Effector memory CD8-positive, alpha-beta T cell (primary cell): ENCODE results near the gene LRP1-AS.

Experiments used
- ATAC-seq: fragments of 150-1000 bp; cut with Tn5 transposase; replicated peaks from 2 replicates; pipeline ENCODE4 v1.10.0; 2021; ENCODE audit warnings: mild to moderate bottlenecking, moderate library complexity
- DNase-seq, 3 experiments: peaks; one replicate each; pipeline ENCODE4 v3.0.0; 2021
- H3K27ac Mint-ChIP-seq, 2 donors: one replicate each; pipeline ENCODE4 v1.8.0; 2022; ENCODE audit warnings: mild to moderate bottlenecking in 2 of 2, mixed read lengths in 2 of 2, moderate library complexity in 2 of 2
- H3K27me3 Mint-ChIP-seq, 2 donors: one replicate each; pipeline ENCODE4 v1.8.0; 2022; ENCODE audit warnings: mixed read lengths in 2 of 2
- H3K36me3 Mint-ChIP-seq: one replicate; pipeline ENCODE4 v1.8.0; 2022; ENCODE audit warnings: mild to moderate bottlenecking, moderate library complexity, mixed read lengths; ENCODE audit not compliant: insufficient read depth
- H3K4me1 Mint-ChIP-seq, 2 donors: one replicate each; pipeline ENCODE4 v1.8.0; 2022; ENCODE audit warnings: low read depth in 2 of 2, mixed read lengths in 2 of 2
- H3K4me3 Mint-ChIP-seq, 2 donors: one replicate each; pipeline ENCODE4 v1.8.0; 2022; ENCODE audit warnings: mild to moderate bottlenecking in 2 of 2, mixed read lengths in 2 of 2, moderate library complexity in 2 of 2
- H3K9me3 Mint-ChIP-seq, 2 donors: one replicate each; pipeline ENCODE4 v1.8.0; 2022; ENCODE audit warnings: mixed read lengths in 2 of 2

LRP1-AS gene

GRCh38 chr12:57162553-57163125, 15.2 kb upstream of the LRP1-AS start:
- Mint-ChIP-seq H3K27me3 (peaks cover 0 to 10% of the 10 kb centered on the region in 2 donors), H3K27ac (no peak overlapping the region), H3K4me3 (no peak overlapping the region), H3K9me3 (no peaks in the 10 kb centered on the region), H3K4me1 (peaks cover 7 to 8% of the 10 kb centered on the region in 2 donors), H3K36me3 (no peaks in the 10 kb centered on the region)
- DNase-seq: no peak
- ATAC-seq: no peak

DNA sequence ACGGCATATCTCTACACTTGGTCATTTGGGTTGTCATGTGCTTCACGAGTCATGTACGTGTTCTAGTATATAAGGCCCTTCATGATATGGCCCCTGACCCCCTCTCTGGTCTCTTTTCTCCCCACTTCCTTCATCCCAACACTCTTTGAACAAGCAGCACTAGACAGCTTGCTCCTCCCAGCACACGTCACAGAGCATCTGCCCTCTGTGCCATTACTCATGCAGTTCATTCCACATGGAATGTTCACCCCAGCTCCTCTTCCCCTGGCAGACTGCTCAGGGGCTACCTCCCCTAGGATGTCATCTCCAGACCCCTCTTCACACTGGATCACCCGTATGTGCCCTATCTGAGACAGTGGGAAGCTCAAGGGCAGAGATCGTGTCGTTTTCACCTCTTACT, 14.1 kb upstream of the LRP1-AS start:
- DNase-seq (no peak), ATAC-seq (no peak)
- H3K36me3 Mint-ChIP-seq: no peaks in the 10 kb centered on the region
- no peak overlapping the region for H3K27ac Mint-ChIP-seq
- H3K4me3 Mint-ChIP-seq: no peak overlapping the region
- no peaks in the 10 kb centered on the region for H3K9me3 Mint-ChIP-seq
- H3K27me3 Mint-ChIP-seq: peaks cover 3 to 10% of the 10 kb centered on the region in 2 donors
- peaks cover 11 to 14% of the 10 kb centered on the region in 2 donors for H3K4me1 Mint-ChIP-seq

- Mint-ChIP-seq H3K4me3 (no peak overlapping the region), H3K9me3 (no peaks in the 10 kb centered on the region), H3K27me3 (peaks cover 6 to 10% of the 10 kb centered on the region in 2 donors), H3K4me1 (peaks cover 11 to 14% of the 10 kb centered on the region in 2 donors), H3K27ac (peak overlapping the region in 1 of 2 donors; percentile 8), H3K36me3 (no peaks in the 10 kb centered on the region)
- ATAC-seq (no peak), DNase-seq (no peak)
These were observed 13.3 kb upstream of the LRP1-AS start for GRCh38 chr12:57160741-57161140.

- no peaks in the 10 kb centered on the region for H3K9me3 Mint-ChIP-seq
- H3K4me3 Mint-ChIP-seq: no peak overlapping the region
- ATAC-seq: no peak
- H3K27me3 Mint-ChIP-seq: peaks cover 6 to 7% of the 10 kb centered on the region in 2 donors
- DNase-seq: no peak
- H3K27ac Mint-ChIP-seq: peak overlapping the region in 1 of 2 donors; percentile 8
- peaks cover 11 to 14% of the 10 kb centered on the region in 2 donors for H3K4me1 Mint-ChIP-seq
- H3K36me3 Mint-ChIP-seq: no peaks in the 10 kb centered on the region
These were observed 12.6 kb upstream of the LRP1-AS start for GRCh38 chr12:57160040-57160439.

GRCh38 chr12:57159311-57159710, 11.9 kb upstream of the LRP1-AS start:
- Mint-ChIP-seq H3K4me1 (peaks cover 11 to 14% of the 10 kb centered on the region in 2 donors), H3K27me3 (peaks cover under 1 to 6% of the 10 kb centered on the region in 2 donors), H3K27ac (no peak overlapping the region), H3K4me3 (no peak overlapping the region), H3K9me3 (no peaks in the 10 kb centered on the region), H3K36me3 (no peaks in the 10 kb centered on the region)
- ATAC-seq (no peak), DNase-seq (no peak)

GRCh38 chr12:57158665-57159064, 11.2 kb upstream of the LRP1-AS start:
- H3K27me3 Mint-ChIP-seq: peaks cover 0 to 6% of the 10 kb centered on the region in 2 donors
- ATAC-seq: no peak
- no peak overlapping the region for H3K27ac Mint-ChIP-seq
- no peak overlapping the region for H3K4me3 Mint-ChIP-seq
- no peaks in the 10 kb centered on the region for H3K36me3 Mint-ChIP-seq
- no peaks in the 10 kb centered on the region for H3K9me3 Mint-ChIP-seq
- peaks cover 11 to 14% of the 10 kb centered on the region in 2 donors for H3K4me1 Mint-ChIP-seq
- no peak for DNase-seq

GRCh38 chr12:57158186-57158585, 10.8 kb upstream of the LRP1-AS start:
- Mint-ChIP-seq H3K4me1 (peaks cover 11 to 14% of the 10 kb centered on the region in 2 donors), H3K36me3 (no peaks in the 10 kb centered on the region), H3K4me3 (no peak overlapping the region), H3K27me3 (peaks cover 0 to 6% of the 10 kb centered on the region in 2 donors), H3K27ac (no peak overlapping the region), H3K9me3 (no peaks in the 10 kb centered on the region)
- no peak for DNase-seq
- no peak for ATAC-seq

- DNase-seq: no peak
- peak overlapping the region in 1 of 2 donors; percentile 15 for H3K4me3 Mint-ChIP-seq
- no peaks in the 10 kb centered on the region for H3K36me3 Mint-ChIP-seq
- peak; percentile 42 for ATAC-seq
- peaks cover 0 to 6% of the 10 kb centered on the region in 2 donors for H3K27me3 Mint-ChIP-seq
- H3K27ac Mint-ChIP-seq: no peak overlapping the region
- peaks cover 11 to 14% of the 10 kb centered on the region in 2 donors for H3K4me1 Mint-ChIP-seq
- no peaks in the 10 kb centered on the region for H3K9me3 Mint-ChIP-seq
These were observed 10.3 kb upstream of the LRP1-AS start for GRCh38 chr12:57157588-57158173.

DNA sequence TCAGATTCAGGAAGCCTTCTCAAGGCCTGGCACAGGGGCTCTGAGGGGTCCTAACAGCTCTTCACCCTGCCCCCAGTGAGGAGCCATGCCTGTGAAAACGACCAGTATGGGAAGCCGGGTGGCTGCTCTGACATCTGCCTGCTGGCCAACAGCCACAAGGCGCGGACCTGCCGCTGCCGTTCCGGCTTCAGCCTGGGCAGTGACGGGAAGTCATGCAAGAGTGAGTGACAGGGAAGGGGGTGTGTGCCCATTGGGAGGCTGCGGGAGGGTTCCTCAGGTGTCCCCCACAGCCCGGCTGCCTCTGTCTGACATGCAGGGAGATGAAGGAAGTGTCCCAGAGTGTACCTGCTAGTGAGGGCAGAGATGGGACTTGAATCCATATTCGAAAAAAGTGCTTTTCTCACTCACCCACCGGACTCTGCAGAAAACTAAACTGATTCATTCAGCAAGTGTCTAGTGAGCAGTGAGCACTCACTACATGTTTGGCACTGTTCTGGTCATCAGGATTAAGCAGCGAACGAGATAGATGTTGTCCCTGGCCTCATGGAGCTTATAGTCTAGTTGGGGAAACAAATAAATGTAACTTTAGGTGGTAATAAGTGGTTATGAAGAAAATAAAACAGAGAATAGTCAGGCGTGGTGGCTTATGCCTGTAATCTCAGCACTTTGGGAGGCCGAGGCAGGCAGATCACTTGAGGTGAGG, 9.4 kb upstream of the LRP1-AS start:
- H3K36me3 Mint-ChIP-seq: no peaks in the 10 kb centered on the region
- DNase-seq: no peak

DNA sequence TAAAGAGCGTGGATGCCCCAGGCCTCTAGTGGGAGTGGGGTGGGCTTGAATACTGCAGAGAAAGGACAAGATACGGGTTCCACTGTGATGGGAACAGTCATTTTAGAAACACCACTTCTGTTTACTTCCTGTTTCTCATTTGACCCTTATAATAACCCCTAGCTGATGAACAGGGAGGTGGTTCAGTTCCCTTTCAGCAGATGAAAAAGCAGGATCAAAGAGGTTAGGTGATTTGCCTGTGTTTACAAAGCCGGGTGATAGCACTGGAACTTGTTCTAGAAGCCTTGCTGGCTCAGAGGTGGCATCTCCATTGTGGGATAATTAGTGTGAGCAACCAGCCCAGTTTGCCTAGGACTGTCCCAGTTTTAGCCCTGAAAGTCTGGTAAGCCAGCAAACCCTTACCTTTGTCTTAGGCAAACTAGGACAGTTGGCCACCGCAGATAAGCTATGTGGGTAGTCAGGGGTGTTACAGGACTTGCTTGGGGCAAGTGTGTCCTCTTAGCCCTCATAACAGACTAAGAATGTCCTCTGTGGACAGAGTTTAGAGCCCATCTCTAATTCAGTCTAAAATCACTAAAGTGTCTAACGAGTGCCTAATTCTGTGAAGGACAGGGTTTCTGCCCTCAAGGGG, 7.5 kb upstream of the LRP1-AS start:
- Mint-ChIP-seq H3K27ac (no peak overlapping the region), H3K4me3 (no peak overlapping the region), H3K4me1 (peaks cover 11 to 14% of the 10 kb centered on the region in 2 donors), H3K27me3 (peaks cover 0 to 15% of the 10 kb centered on the region in 2 donors), H3K36me3 (no peaks in the 10 kb centered on the region), H3K9me3 (no peaks in the 10 kb centered on the region)
- DNase-seq (no peak), ATAC-seq (no peak)

More for the DNA sequence above, 9.4 kb upstream of the LRP1-AS start:
- peaks cover 11 to 14% of the 10 kb centered on the region in 2 donors for H3K4me1 Mint-ChIP-seq
- no peak overlapping the region for H3K4me3 Mint-ChIP-seq
- no peaks in the 10 kb centered on the region for H3K9me3 Mint-ChIP-seq
- ATAC-seq: no peak
- peaks cover 0 to 8% of the 10 kb centered on the region in 2 donors for H3K27me3 Mint-ChIP-seq
- no peak overlapping the region for H3K27ac Mint-ChIP-seq

- H3K27ac Mint-ChIP-seq: no peak overlapping the region
- DNase-seq (no peak), ATAC-seq (no peak)
- no peak overlapping the region for H3K4me3 Mint-ChIP-seq
- no peaks in the 10 kb centered on the region for H3K9me3 Mint-ChIP-seq
- H3K4me1 Mint-ChIP-seq: peaks cover 11 to 14% of the 10 kb centered on the region in 2 donors
- H3K27me3 Mint-ChIP-seq: peaks cover 0 to 15% of the 10 kb centered on the region in 2 donors
- no peaks in the 10 kb centered on the region for H3K36me3 Mint-ChIP-seq
These were observed 6.7 kb upstream of the LRP1-AS start for GRCh38 chr12:57154076-57154475.

GRCh38 chr12:57153415-57153997, 6.1 kb upstream of the LRP1-AS start:
- Mint-ChIP-seq H3K27me3 (peaks cover 0 to 15% of the 10 kb centered on the region in 2 donors), H3K4me3 (no peak overlapping the region), H3K27ac (no peak overlapping the region), H3K9me3 (no peaks in the 10 kb centered on the region), H3K36me3 (no peaks in the 10 kb centered on the region), H3K4me1 (peaks cover 11 to 14% of the 10 kb centered on the region in 2 donors)
- DNase-seq (no peak), ATAC-seq (no peak)

DNA sequence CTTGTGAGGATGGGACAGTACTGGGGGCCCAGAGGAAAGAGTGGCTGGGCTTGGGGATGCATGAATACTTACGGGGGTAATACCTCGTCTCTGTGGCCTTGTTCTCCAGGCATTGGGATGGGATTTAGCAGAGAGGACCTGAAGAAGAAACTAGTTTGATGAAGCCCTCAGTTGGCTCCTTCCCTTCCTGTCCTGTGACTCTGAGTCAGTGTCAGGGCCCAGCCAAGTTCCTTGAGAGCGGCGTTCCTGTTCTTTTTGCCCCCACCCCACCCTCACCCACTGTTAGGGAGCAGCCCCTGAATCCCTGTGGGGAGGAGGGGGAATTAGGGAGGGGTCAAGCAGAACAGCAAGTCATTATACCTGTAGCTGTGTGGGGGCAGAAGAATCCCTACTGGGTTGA, 5.2 kb upstream of the LRP1-AS start:
- no peaks in the 10 kb centered on the region for H3K9me3 Mint-ChIP-seq
- H3K36me3 Mint-ChIP-seq: no peaks in the 10 kb centered on the region
- H3K27me3 Mint-ChIP-seq: peaks cover 0 to 15% of the 10 kb centered on the region in 2 donors
- no peak overlapping the region for H3K4me3 Mint-ChIP-seq
- no peak overlapping the region for H3K27ac Mint-ChIP-seq
- ATAC-seq: no peak
- DNase-seq: no peak
- peaks cover 4 to 6% of the 10 kb centered on the region in 2 donors for H3K4me1 Mint-ChIP-seq
